GM12891 (cell line): ENCODE results near the gene N4BP2.

Experiments used
- PAX5 ChIP-seq: IDR thresholded peaks from 2 replicates; pipeline ENCODE4 v1.6.1; 2011; ENCODE audit warnings: low read length, moderate library complexity, mild to moderate bottlenecking; ENCODE audit not compliant: insufficient read depth, severe bottlenecking
- POLR2A ChIP-seq: IDR thresholded peaks from 2 replicates; pipeline ENCODE4 v1.6.1; 2011; ENCODE audit warnings: low read depth, low read length, control low read depth
- POLR2AphosphoS5 ChIP-seq: IDR thresholded peaks from 2 replicates; pipeline ENCODE4 v1.6.1; 2011; ENCODE audit warnings: low read depth, low read length, control low read depth

DNA sequence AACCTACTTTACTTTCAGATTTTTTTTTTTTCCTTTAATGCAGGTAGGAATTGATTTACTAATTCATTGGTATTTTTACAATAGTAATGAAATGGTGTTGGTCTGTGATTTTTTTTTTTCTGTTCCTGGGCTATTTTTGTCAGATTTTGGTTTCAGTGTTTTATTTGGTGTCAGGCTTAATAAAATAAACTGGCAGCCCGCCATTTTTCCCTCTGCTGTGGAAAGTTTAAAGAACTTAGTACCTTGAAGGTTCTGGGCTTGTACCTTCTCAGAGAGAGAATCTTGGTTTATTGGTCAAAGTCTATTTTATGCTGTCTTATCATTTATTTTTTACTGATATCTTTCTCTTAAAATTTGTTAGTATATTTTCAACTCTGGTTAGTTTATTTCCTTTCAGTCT is 76.2 kb downstream of the N4BP2 start:
- TF ChIP-seq POLR2AphosphoS5 (no peak), PAX5 (no peak), POLR2A (no peak)
